Measurements from ENCODE around the gene CNDP1. TPM values are rescaled to one million over a fixed set of nuclear protein-coding genes. Genes with fewer than 3 reads are reported as not detected.

CNDP1 gene
- total RNA-seq, 4 donors from 2014 or later = 0.53 TPM; not detected in 3

- no peak overlapping the region for H3K4me3 ChIP-seq
- no peaks in the 10 kb centered on the region for H3K4me1 ChIP-seq
- TF ChIP-seq POLR2A (IDR thresholded peaks at IDR 0.05) (no peak), CTCF (IDR thresholded peaks at IDR 0.05) (no peak)
- H3K27me3 ChIP-seq = no peaks in the 10 kb centered on the region
- H3K27ac ChIP-seq = no peak overlapping the region
- no peaks in the 10 kb centered on the region for H3K9me3 ChIP-seq
- no peak for DNase-seq
- peaks cover 0 to 12% (median 0%) of the 10 kb centered on the region in 3 donors for H3K36me3 ChIP-seq
Observed at GRCh38 chr18:74631212-74631611, 96.9 kb downstream of the CNDP1 start.

DNA sequence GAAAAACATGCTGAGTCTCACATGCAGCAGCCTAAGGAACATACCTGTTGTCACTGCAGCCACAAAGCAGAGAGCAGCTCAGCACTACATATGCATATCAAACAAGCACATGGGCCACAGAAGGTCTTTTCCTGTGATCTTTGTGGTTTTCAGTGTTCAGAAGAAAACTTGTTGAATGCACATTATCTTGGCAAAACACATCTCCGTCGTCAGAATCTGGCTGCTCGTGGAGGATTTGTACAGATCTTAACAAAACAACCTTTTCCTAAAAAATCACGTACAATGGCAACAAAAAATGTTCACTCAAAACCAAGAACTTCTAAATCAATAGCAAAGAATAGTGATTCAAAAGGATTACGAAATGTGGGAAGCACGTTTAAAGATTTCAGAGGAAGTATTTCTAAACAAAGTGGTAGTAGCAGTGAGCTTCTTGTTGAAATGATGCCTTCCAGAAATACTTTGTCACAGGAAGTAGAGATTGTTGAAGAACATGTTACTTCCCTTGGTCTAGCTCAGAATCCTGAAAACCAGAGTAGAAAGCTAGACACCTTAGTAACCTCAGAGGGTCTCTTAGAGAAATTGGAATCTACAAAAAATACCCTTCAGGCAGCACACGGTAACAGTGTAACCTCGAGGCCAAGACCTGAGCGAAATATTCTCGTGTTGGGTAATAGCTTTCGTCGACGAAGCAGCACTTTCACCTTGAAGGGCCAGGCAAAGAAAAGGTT is 97.5 kb downstream of the CNDP1 start:
- H3K4me3 ChIP-seq = no peak overlapping the region
- DNase-seq = peak in 1 of 3 donors; percentile 24
- no peaks in the 10 kb centered on the region for H3K9me3 ChIP-seq
- no peaks in the 10 kb centered on the region for H3K4me1 ChIP-seq
- H3K27ac ChIP-seq = peak overlapping the region in 3 of 4 donors; percentile 7 to 40 (median 15)
- peaks cover 0 to 12% (median 0%) of the 10 kb centered on the region in 3 donors for H3K36me3 ChIP-seq
- H3K27me3 ChIP-seq = no peaks in the 10 kb centered on the region
- TF ChIP-seq CTCF (IDR thresholded peaks at IDR 0.05) = no peak
- no peak for TF ChIP-seq POLR2A (IDR thresholded peaks at IDR 0.05)

- Histone ChIP-seq H3K36me3 (peaks cover 0 to 12% (median 0%) of the 10 kb centered on the region in 3 donors), H3K4me3 (no peak overlapping the region), H3K4me1 (no peaks in the 10 kb centered on the region), H3K27ac (peak overlapping the region in 3 of 4 donors; percentile 7 to 40 (median 15)), H3K9me3 (no peaks in the 10 kb centered on the region), H3K27me3 (no peaks in the 10 kb centered on the region)
- TF ChIP-seq CTCF (IDR thresholded peaks at IDR 0.05) (no peak), POLR2A (IDR thresholded peaks at IDR 0.05) (no peak)
- DNase-seq = no peak
Observed at GRCh38 chr18:74632351-74632679, 98.0 kb downstream of the CNDP1 start.

DNA sequence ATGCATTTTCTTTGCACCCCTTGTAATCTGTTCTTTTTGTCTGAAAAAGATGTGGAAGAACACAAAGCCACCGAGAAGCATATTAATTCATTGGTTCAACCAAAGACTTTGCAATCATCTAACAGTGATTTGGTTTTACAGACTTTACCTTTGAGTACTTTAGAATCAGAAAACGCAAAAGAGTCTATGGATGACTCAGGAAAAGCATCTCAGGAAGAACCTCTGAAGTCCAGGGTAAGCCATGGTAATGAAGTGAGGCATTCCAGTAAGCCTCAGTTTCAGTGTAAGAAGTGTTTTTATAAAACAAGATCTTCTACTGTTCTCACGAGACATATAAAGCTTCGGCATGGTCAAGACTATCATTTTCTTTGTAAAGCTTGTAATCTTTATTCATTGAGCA is 98.6 kb downstream of the CNDP1 start:
- TF ChIP-seq POLR2A (IDR thresholded peaks at IDR 0.05) = no peak
- TF ChIP-seq CTCF (IDR thresholded peaks at IDR 0.05) = no peak
- H3K4me1 ChIP-seq = no peaks in the 10 kb centered on the region
- H3K27me3 ChIP-seq = no peaks in the 10 kb centered on the region
- no peak overlapping the region for H3K4me3 ChIP-seq
- H3K27ac ChIP-seq = no peak overlapping the region
- no peak for DNase-seq
- H3K9me3 ChIP-seq = no peaks in the 10 kb centered on the region
- H3K36me3 ChIP-seq = peaks cover 0 to 12% (median 0%) of the 10 kb centered on the region in 3 donors

DNA sequence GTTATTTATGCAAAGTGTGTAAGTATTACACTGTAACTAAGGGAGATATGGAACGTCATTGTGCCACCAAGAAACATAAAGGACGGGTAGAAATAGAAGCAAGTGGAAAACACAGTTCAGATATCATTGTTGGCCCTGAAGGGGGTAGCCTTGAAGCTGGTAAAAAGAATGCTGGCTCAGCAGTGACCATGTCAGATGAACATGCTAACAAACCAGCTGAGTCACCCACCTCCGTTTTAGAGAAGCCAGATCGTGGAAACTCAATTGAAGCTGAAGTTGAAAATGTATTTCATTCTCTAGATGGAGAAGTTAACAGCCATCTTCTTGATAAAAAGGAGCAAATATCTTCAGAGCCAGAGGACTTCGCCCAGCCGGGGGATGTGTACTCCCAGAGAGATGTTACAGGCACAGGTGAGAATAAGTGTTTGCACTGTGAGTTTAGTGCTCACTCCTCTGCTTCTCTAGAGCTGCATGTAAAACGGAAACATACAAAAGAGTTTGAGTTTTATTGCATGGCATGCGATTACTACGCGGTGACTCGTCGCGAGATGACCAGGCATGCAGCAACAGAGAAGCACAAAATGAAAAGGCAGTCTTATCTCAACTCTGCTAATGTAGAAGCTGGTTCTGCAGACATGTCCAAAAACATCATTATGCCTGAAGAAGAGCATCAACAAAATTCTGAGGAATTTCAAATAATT is 99.5 kb downstream of the CNDP1 start:
- H3K4me1 ChIP-seq = no peaks in the 10 kb centered on the region
- DNase-seq = no peak
- no peak for TF ChIP-seq POLR2A (IDR thresholded peaks at IDR 0.05)
- no peak for TF ChIP-seq CTCF (IDR thresholded peaks at IDR 0.05)

More for the DNA sequence above, 99.5 kb downstream of the CNDP1 start:
- Histone ChIP-seq H3K27ac (no peak overlapping the region), H3K36me3 (peaks cover 0 to 12% (median 0%) of the 10 kb centered on the region in 3 donors), H3K4me3 (no peak overlapping the region), H3K27me3 (no peaks in the 10 kb centered on the region), H3K9me3 (no peaks in the 10 kb centered on the region)
